HepG2 (cell line): ENCODE data around the gene JAGN1. TPM values are rescaled to one million over a fixed set of nuclear protein-coding genes. Genes with fewer than 3 reads are reported as not detected.

Experiments used
- CREBL2 ChIP-seq: sonication (generic); formaldehyde crosslinking; IDR thresholded peaks from 2 replicates; pipeline ENCODE4 v1.8.1; 2023; ENCODE audit warnings: missing genetic modification reagents, mild to moderate bottlenecking, borderline replicate concordance
- GTF3A ChIP-seq: sonication (generic); formaldehyde crosslinking; conservative IDR thresholded peaks from 2 replicates; pipeline ENCODE4 v1.4.0; 2020; ENCODE audit warnings: mild to moderate bottlenecking, missing genetic modification reagents
- HOXD1 ChIP-seq: sonication (generic); formaldehyde crosslinking; IDR thresholded peaks from 2 replicates; pipeline ENCODE4 v1.5.0; 2020; ENCODE audit warnings: missing genetic modification reagents
- KDM1A ChIP-seq: IDR thresholded peaks from 2 replicates; pipeline ENCODE4 v1.6.1; 2016; ENCODE audit warnings: missing compliant biosample characterization
- MTERF4 ChIP-seq: sonication (generic); formaldehyde crosslinking; IDR thresholded peaks from 2 replicates; pipeline ENCODE4 v1.8.0; 2023; ENCODE audit warnings: mild to moderate bottlenecking, missing genetic modification reagents
- PRPF4 ChIP-seq: fragments of 200-400 bp; formaldehyde crosslinking; IDR thresholded peaks from 2 replicates; pipeline ENCODE4 v1.6.1; 2016; ENCODE audit warnings: low read length, low read depth; ENCODE audit not compliant: poor library complexity, severe bottlenecking
- TFDP1 ChIP-seq: IDR thresholded peaks from 2 replicates; pipeline ENCODE4 v1.6.1; 2016; ENCODE audit warnings: missing compliant biosample characterization, missing genetic modification reagents, borderline replicate concordance
- YY1 ChIP-seq: IDR thresholded peaks from 2 replicates; pipeline ENCODE4 v1.6.1; 2011; ENCODE audit warnings: low read length, low read depth, moderate library complexity, mild to moderate bottlenecking; ENCODE audit not compliant: insufficient read depth, insufficient replicate concordance
- ZBTB14 ChIP-seq: sonication (generic); formaldehyde crosslinking; IDR thresholded peaks from 2 replicates; pipeline ENCODE4 v1.4.0; 2020; ENCODE audit warnings: missing genetic modification reagents
- ZHX2 ChIP-seq, 2 experiments: sonication (generic) in 1 of 2; formaldehyde crosslinking in 1 of 2; IDR thresholded peaks; 2 replicates each; pipeline versions ENCODE4 v1.6.1 to v1.9.0; 2014 to 2022; ENCODE audit warnings: antibody characterized with exemption in 1 of 2, borderline replicate concordance in 1 of 2, inconsistent platforms in 1 of 2, low read depth in 1 of 2, missing genetic modification reagents in 1 of 2
- ZNF292 ChIP-seq: sonication (generic); formaldehyde crosslinking; IDR thresholded peaks from 2 replicates; pipeline ENCODE4 v1.8.1; 2022; ENCODE audit warnings: mild to moderate bottlenecking, low read depth, missing genetic modification reagents, borderline replicate concordance
- ZNF430 ChIP-seq: sonication (generic); formaldehyde crosslinking; IDR thresholded peaks from 2 replicates; pipeline ENCODE4 v1.9.0; 2021; ENCODE audit warnings: mild to moderate bottlenecking, missing genetic modification reagents
- ZNF460 ChIP-seq: sonication (generic); formaldehyde crosslinking; IDR thresholded peaks from 2 replicates; pipeline ENCODE4 v1.5.1; 2020; ENCODE audit warnings: missing genetic modification reagents, mild to moderate bottlenecking, borderline replicate concordance
- ZNF501 ChIP-seq: sonication (generic); formaldehyde crosslinking; IDR thresholded peaks from 2 replicates; pipeline ENCODE4 v1.5.1; 2020; ENCODE audit warnings: mild to moderate bottlenecking, moderate library complexity, missing genetic modification reagents
- ZNF747 ChIP-seq: sonication (generic); formaldehyde crosslinking; IDR thresholded peaks from 2 replicates; pipeline ENCODE4 v1.8.1; 2023; ENCODE audit warnings: missing genetic modification reagents, mild to moderate bottlenecking, borderline replicate concordance
- polyA plus RNA-seq, 8 experiments: library from polyadenylated mRNA; depleted of rRNA in 3 of 8; stranded (reverse) in 7 of 8; unstranded in 1 of 8; fragments of >200 nt; fragmentation: Illumina TruSeq in 4 of 8; extraction: Trizol in 4 of 8; gene quantifications; 2 replicates each; pipeline versions ENCODE4 v1.2.1 to v1.2.3, GENCODE V29; 2011 to 2016; ENCODE audit warnings: low read depth in 4 of 8, missing spikeins in 1 of 8, mixed read lengths in 1 of 8; ENCODE audit not compliant: insufficient read depth in 1 of 8
- total RNA-seq, 5 experiments: library from RNA; depleted of rRNA; stranded (reverse); fragments of >200 nt; fragmentation: Illumina TruSeq; extraction: Trizol; gene quantifications; 2 replicates each; pipeline ENCODE4 v1.2.3, GENCODE V29; 2016; ENCODE audit warnings: low read depth in 1 of 5

JAGN1 gene
- total and polyA plus RNA-seq, 2 of the 13 experiments (the other 11 are each of a cell fraction or from before 2014, with no cell fraction given), result 49.9 to 50.9 TPM

- TF ChIP-seq TFDP1 (CRISPR knock-in tag) (no peak), ZHX2 (IDR thresholded peaks at IDR 0.05; ENCODE audit: low read depth) (0 out of 2 replicates have a peak, but pooled peaks have one; percentile 27), ZHX2 (CRISPR knock-in tag; IDR thresholded peaks at IDR 0.05; ENCODE audit: borderline replicate concordance) (no peak), ZNF501 (CRISPR knock-in tag) (peak; percentile 54; the same call in 1 of the 2 replicates), GTF3A (CRISPR knock-in tag) (0 out of 2 replicates have a peak, but pooled peaks have one; percentile 16), ZNF460 (CRISPR knock-in tag) (peak; percentile 47; the same call in 1 of the 2 replicates), MTERF4 (CRISPR knock-in tag) (peak; percentile 65; the same call in 1 of the 2 replicates), ZNF747 (CRISPR knock-in tag) (no peak), YY1 (no peak), ZNF292 (CRISPR knock-in tag) (peak; percentile 59; the same call in 1 of the 2 replicates), KDM1A (peak; percentile 91), PRPF4 (no peak), HOXD1 (no peak), ZNF430 (CRISPR knock-in tag) (no peak), ZBTB14 (no peak), CREBL2 (CRISPR knock-in tag) (no peak)
Measured at GRCh38 chr3:9898467-9899241, 8.2 kb downstream of the JAGN1 start (continued).
